GM21390 (cell line): ENCODE data around the gene CORIN.
A peak's percentile ranks its signal among the peaks of the same experiment; 100 is the strongest.

ENCODE experiments used
- ATAC-seq: cut with Tn5 transposase; IDR thresholded peaks from one replicate; pipeline ENCODE4 v1.9.1; 2021; ENCODE audit not compliant: unreplicated experiment

The CORIN gene, protein sequence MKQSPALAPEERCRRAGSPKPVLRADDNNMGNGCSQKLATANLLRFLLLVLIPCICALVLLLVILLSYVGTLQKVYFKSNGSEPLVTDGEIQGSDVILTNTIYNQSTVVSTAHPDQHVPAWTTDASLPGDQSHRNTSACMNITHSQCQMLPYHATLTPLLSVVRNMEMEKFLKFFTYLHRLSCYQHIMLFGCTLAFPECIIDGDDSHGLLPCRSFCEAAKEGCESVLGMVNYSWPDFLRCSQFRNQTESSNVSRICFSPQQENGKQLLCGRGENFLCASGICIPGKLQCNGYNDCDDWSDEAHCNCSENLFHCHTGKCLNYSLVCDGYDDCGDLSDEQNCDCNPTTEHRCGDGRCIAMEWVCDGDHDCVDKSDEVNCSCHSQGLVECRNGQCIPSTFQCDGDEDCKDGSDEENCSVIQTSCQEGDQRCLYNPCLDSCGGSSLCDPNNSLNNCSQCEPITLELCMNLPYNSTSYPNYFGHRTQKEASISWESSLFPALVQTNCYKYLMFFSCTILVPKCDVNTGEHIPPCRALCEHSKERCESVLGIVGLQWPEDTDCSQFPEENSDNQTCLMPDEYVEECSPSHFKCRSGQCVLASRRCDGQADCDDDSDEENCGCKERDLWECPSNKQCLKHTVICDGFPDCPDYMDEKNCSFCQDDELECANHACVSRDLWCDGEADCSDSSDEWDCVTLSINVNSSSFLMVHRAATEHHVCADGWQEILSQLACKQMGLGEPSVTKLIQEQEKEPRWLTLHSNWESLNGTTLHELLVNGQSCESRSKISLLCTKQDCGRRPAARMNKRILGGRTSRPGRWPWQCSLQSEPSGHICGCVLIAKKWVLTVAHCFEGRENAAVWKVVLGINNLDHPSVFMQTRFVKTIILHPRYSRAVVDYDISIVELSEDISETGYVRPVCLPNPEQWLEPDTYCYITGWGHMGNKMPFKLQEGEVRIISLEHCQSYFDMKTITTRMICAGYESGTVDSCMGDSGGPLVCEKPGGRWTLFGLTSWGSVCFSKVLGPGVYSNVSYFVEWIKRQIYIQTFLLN

DNA sequence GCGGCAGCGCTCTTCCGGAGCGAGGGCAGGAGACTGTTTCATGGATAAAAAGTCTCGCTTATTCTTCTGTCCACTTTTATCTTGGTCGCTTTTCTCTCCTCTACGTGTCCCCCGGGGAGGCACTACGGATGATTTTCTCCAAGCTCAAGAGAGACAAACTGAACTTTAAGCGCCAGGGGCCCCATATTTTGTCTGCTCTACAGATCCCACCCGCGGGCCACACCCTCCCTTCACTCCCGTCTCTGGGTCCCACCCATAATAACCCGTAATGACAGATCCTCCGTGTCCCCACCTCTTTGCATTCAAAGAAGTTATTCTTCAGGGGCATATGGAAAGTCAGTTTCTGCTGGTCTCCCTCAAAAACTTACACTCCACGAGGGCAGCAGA is at the start of gene CORIN:
TSS of gene CORIN (minus strand) at position 160 of the 387 bp plus-strand sequence. CDS start at position 42, 118 bp downstream.
- no peak for ATAC-seq

DNA sequence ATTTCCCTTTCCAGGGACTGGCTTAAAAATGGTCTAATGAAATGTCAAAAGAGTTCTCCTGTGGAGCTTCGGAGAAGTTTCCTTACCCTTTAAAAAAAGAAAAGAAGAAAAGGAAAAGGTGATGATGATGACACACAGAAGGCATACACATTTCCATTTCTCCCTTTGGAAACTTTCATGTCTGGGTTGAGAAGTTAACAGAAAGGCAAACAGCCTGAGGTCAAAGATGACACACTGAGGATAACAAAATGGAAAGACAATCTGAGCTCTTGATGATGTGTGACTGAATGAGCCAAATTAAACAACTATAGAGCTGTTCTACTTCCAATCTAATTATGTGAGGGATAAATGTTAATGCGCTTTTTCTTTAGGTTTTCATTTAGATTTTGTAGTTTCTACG is 44.4 kb upstream of the CORIN start:
- ATAC-seq = no peak

DNA sequence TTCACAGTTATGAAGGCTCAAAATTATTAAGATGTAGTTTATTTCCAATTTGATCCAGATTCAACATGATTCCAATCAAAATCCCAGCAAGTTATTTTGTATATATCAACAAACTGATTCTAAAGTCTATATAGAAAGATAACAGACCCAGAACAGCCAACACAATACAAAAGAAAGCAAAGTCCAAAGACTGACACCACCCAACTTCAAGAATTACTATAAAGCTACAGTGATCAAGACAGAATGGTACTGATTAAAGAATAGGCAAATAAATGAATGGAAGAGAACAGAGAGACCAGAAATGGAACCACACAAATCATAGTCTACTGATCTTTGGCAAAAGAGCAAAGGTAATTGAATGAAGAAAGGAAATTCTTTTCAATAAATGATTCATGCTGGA is 41.6 kb upstream of the CORIN start:
- no peak for ATAC-seq

DNA sequence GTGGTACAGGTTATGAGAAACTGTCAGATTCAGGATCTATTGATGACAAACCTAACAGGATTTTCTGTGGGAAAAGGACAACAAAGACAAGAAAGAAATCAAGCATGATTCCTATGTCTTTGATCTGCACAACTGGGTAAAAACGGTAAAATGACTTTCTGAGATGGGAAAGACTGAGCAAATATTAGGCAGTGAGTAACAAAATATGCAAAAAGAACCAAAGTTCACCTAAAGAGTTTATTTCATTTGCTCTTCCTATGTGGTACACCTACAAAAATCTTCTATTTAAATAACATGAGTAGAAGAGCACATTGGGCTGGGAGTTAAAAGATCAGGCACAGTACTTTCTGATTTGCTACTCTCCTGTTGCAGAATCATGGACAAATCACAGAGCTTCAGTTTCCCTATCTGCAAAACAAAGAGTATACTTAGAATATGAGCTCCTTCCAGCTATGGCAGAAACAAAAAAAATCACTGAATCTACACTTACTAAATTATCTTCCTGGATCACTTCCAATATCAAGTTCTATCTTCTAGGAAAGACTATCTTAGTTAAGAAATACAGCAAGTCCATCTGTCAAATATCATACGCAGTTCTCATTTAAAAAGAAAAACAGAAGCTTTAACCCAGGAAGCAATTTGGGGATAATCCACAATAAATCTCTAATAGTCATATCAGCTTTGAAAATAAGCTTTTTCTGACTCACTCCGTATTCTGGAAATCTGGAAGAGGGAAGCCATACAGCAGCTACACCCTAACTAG is 39.1 kb upstream of the CORIN start:
- no peak for ATAC-seq

DNA sequence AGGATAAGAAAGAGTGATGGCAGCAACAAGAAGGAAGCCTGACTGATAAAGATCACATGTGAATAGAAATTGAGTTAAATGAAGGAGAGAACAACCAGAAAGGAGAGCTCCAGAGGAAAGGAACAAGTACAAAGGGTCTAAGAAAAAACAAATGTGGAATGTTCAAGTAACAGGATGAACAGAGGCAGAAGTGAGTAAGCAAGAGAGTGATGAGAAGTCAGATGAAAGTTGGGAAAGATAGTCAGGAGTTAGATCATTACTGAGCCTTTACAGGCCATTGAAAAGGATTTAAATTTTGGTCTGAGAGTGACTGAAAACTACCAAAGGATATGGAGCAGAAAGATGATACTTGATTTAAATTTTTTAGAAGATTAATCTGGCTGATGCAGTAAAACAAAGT is 38.4 kb upstream of the CORIN start:
- ATAC-seq = no peak

DNA sequence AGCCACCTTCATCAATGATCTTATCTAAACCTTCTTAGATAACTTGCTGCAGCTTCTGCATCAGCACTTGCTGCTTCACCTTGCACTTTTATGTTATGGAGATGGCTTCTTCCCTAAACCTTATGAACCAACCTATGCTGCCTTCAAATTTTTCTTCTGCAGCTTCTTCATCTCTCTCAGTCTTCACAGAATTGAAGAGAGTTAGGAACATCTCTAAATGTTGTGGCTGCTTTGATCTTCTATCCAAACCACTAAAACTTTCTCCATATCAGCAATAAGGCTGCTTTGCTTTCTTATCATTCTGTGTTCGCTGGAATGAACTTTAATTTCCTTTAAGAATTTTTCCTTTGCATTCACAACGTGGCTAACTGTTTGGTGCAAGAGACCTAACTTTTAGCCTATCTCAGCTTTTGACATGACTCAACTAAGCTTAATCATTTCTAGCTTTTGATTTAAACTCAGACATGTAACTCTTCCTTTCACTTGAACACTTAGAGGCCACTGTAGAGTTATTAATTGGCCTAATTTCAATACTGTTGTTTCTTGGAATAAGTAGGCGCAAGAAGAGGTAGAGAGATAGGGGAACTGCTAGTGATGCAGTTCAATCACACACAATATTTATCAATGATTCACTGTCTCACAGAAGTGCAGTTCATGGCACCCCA is 36.1 kb upstream of the CORIN start:
- no peak for ATAC-seq

DNA sequence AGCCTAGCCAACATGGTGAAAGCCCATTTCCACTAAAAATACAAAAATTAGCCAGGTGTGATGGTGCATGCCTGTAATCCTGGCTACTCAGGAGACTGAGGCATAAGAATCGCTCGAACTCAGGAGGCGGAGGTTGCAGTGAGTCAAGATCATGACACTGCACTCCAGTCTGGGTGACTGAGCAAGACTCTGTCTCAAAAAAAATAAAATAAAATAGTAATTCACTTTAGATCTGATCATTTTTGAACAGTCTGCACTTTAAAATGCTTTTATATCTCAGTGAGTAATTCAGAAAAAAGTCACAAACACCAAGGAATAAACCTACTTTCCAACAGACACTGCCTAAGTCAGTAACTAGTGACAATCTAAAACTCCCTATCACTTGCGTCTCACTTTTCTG is 25.6 kb upstream of the CORIN start:
- ATAC-seq = no peak

DNA sequence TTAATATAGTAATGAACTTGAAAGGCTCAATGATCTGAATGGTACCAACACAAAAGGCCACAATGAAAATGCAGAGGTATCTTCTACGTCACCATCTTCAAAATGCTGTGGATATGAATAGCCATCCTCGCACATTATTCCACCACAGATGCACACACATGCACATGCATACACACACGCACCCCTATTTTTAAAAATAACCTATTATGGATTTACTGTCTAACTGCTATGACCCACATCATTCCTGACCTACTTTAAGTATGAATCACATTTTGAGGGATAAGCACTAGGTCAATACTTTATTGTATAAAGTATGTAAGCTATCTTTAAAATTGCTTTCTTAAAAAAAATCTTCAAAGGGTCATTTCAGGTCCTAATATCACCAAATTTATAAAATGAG is 24.4 kb upstream of the CORIN start:
- ATAC-seq = no peak

DNA sequence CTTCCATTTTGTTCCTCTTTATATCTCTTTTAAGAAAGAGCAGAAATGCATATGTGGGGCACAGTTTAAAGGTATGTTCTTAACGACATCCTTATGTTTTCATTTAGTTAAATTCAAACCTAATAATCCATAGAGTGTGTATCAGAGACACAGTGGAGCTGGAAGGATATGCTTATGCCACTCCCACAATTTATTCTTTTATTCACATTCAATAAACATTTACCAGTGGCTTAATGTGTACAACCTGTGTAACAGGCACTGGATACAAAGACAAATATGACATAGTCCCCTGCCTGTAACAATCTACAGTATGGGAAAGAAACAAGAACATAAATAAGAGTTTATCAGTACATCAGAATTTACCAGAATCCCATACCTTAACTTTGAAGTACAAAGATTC is 22.4 kb upstream of the CORIN start:
- no peak for ATAC-seq

DNA sequence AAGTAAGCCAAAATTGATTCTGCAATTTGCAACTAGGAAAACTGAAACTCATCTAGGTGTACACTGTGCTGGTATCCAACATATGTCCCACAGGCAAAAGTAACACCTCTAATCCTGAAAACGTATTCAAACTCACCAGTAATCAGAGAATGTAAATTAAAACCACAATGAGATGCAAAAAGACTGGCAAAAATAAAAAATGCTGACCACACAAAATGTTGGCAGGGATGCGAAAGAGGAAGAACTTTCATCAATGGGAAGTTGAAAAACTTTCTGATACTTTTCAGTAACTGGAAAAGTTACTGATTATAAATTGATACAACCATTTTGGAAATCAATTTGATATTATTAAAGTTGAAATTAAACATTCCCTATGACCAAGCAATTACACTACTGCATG is 20.1 kb upstream of the CORIN start:
- ATAC-seq = no peak

DNA sequence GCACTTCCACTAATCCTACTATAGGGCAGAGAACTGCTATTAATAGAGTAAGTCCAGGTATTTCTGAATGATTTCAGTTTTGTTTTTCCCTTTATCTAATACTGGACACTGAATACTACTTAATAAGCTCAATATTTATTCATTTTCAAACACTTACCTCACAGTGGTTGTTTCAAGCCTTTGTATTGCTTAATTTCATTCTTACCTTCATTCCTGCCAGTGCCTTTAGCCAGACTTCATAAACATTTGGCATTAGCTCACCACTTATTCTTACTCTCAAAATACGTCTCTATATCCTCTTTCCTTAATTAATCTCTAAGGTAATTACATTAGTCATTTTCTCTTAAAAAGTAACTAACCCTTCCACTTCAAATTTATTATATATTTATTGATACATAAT is 18.8 kb upstream of the CORIN start:
- no peak for ATAC-seq

DNA sequence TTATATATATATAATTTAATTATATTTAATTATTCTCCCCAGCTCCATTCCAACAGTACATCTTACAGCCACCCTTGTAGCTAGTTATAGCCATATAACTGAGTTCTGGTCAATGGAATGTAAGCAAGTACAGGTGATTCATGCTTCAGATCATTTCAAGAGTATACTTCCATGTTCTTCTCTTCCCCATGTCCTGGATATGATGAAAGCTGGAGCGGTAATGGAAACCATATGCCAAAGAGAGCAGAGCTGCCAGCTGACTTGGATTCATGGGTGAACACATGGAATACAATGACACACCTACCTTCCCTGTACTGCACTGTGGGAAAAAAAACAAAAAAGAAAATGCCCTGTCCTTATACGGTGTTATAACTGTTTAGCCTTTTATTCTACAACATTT is 17.5 kb upstream of the CORIN start:
- ATAC-seq = no peak

DNA sequence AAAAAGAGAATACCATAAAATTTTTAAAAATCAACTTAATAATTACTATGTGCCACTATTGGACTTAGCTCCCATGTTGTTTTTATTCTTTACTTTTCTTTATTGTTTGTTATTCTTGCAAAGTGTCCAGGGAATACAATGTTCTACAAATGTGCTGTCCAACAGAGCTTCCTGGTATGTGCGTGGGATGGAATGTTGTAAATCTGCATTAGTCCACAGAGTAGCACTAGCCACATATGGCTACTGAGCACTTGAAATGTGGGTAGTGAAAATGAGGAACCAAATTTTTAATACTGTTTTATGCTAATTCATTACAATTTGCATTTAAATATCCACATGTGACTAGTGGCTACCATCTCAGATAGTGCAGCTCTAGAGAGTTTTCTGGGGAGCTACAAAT is 14.3 kb upstream of the CORIN start:
- ATAC-seq = no peak

DNA sequence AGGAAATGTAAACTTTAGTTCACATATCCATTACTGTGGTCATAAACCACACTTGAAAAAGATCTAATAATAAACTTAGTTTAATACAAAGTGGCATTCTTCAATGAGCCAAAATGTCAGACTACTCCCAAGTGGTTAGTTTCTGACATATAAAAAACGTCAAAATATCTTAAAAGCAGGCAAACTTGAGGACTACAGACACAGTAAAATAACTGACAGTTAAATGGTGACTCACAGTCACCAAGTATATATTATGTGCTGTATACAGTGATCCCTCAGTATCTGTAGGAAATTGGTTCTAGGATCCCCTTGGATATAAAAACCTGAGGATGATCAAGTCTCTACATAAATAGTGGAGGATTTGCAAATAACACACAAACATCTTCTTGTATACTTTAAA is 11.6 kb upstream of the CORIN start:
- ATAC-seq = no peak

DNA sequence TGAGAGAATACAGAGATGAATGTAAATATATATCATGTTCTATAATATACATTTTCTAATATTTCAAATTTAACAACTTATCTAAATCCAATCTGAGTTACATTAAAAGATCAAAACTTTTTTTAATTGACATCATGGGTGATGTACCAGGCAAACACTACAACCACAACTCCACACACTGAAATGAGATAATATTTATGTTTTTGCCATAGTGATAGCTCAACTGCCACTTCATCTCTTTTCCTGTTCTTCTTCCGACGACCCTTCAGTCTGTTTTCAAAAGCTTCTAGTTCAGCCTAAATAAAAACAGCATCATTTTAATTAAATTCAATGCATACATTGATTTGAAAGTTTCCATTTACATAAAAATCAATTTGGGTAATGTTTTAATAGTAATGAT is 10.2 kb upstream of the CORIN start:
- no peak for ATAC-seq

DNA sequence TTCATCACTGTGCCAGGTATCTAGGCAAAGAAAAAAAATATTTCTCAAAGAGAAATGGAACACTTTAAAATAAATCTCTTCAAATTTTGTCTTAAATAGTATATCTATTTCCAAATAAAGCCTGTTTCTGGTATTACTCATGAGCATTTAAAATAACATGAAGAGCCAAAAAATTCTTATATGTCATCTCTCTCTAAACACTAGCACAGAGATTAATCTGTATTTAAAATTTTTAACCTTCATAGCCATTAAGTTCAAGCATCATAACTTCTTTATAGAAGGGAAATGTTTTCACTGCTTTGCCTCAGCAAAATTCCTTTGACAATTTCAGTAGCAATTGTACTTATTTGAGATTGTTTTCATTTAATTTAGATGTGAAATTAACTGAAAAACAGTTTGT is 5.1 kb upstream of the CORIN start:
- no peak for ATAC-seq

DNA sequence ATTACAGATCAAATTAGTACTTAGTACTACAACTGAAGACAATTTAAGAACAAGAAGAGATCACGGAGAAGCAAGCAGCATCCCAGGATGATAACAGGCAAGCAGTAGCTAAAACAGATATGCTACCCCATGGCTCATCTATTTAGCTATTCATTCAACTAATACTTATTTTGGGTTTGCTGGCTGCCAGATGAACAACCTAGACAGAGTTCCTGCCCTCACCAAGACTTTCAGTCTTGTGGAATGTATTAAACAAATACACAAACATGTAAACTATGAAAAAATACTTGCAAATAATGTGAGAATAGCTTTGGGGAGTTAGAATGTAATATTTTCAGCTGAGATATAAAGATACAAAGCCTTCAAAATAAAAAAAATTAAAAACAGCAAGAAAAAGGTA is 2.4 kb upstream of the CORIN start:
- ATAC-seq = no peak

DNA sequence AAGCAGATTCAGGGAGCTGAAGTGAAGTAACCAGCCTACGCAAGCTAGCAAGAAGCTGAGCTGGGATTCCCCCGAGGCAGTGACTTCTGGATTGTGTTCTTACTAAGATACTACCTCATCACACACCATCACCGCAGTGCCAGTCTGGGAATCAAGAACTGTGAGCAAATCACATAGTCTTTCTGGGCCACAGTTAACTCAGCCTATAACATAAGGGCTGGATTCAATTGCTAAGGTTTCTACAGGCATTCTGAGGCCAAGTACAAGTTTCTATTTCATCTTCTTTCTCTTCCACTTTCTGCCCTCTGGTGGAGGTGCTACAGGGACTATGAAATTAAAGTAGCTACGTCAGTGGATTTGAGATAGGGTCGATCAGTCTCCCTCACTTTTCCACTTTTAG is 1.4 kb upstream of the CORIN start:
- ATAC-seq = peak; percentile 57

DNA sequence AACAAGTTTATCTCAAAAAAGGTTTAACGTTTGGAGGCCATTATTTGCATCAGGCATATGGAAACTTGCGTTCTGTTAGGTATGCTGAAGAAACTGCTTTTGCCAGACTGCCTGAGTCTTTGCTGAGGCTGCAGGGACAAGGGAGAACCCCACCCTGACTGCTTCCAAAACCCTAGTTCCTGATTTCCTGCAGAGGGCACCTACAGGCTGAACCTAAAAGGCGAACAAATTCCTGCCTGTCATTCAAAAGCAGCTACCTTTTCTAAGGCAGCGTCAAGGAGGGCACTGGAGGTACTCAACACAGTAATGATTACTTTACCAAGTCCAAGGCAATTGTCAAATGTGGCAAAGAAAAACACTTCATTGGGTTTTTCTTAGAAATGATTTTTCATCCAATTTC is 578 bp upstream of the CORIN start:
- ATAC-seq = no peak

DNA sequence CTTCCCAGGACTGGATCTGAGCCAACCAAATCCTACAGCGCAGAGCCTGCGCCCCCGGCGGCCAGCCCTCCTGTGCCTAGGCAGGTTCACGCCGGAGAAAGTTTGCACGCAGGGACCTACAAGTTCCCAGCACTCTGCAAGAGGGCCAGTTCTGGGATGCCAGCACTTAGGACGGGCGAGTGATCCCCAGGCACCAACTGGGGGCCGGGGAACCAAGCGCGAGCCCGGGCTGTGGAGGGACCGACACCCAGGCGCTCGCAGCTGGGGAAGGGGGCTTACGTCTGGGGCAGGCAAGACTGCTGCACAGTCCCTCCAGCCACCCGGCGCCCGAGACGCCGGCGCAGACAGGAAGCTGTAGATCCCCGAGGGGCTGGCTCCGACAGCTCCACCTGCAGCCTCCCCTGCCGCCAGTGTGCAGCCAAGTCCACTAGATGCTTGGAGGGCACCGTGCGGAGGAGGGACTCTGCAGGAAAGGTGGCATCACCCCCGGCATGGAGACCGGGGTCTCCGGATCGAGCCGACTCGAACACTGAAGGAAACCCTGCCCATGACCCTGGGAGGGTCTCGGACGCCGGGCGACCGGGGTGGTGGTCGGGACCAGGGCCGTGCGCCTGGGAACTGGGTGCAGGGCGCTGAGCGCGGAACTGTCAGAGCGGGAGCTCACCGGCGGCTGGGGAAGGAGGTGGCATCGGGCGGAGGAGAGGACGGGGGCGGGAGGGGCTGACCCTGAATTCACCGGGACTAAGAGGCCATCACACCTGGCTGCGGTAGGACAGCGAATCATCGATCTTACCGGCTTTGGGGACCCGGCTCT is 566 bp downstream of the CORIN start:
- ATAC-seq = peak; percentile 54
